Measurements from ENCODE around the gene BCL10. TPM values are rescaled to one million over a fixed set of nuclear protein-coding genes. Genes with fewer than 3 reads are reported as not detected.
A peak's percentile ranks its signal among the peaks of the same experiment; 100 is the strongest.

Gene BCL10
- total RNA-seq, 1 donor from 2014 or later, result 27.2 TPM

DNA sequence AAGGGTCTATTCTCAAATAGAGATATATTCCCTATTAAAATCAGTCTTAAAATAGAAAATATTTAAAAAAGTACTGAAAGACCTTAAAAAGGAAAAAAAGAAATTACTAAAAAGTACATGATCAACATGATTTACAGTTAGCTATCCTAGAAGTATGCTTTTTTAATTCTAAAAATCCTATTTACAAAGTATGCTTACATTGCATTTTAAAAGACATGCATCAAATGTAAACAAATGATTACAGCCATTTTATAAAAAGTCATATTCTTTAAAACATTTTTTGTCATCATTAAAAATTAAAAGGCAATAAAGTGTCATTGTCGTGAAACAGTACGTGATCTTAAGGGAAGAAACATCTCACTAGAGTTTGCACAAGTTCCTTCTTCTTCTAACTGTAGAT is 9.1 kb downstream of the BCL10 start:
- H3K27me3 Mint-ChIP-seq (ENCODE audit: low read depth), result no peaks in the 10 kb centered on the region
- peaks cover 31% of the 10 kb centered on the region for H3K36me3 Mint-ChIP-seq
- H3K4me3 Mint-ChIP-seq, result no peak overlapping the region
- DNase-seq (ENCODE audit: low spot score in 2 of 2, unreplicated experiment in 2 of 2), result no peak
- TF ChIP-seq, protein P1, sequence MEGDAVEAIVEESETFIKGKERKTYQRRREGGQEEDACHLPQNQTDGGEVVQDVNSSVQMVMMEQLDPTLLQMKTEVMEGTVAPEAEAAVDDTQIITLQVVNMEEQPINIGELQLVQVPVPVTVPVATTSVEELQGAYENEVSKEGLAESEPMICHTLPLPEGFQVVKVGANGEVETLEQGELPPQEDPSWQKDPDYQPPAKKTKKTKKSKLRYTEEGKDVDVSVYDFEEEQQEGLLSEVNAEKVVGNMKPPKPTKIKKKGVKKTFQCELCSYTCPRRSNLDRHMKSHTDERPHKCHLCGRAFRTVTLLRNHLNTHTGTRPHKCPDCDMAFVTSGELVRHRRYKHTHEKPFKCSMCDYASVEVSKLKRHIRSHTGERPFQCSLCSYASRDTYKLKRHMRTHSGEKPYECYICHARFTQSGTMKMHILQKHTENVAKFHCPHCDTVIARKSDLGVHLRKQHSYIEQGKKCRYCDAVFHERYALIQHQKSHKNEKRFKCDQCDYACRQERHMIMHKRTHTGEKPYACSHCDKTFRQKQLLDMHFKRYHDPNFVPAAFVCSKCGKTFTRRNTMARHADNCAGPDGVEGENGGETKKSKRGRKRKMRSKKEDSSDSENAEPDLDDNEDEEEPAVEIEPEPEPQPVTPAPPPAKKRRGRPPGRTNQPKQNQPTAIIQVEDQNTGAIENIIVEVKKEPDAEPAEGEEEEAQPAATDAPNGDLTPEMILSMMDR (IDR thresholded peaks at IDR 0.05; ENCODE audit: unreplicated experiment), result no peak
- H3K9me3 Mint-ChIP-seq, result peaks cover 6% of the 10 kb centered on the region
- no peaks in the 10 kb centered on the region for H3K4me1 Mint-ChIP-seq
- H3K27ac Mint-ChIP-seq, result no peak overlapping the region

GRCh38 chr1:85264150-85264549 is 12.3 kb downstream of the BCL10 start:
- no peak overlapping the region for H3K4me3 Mint-ChIP-seq
- H3K36me3 Mint-ChIP-seq, result peaks cover 25% of the 10 kb centered on the region
- peaks cover 18% of the 10 kb centered on the region for H3K9me3 Mint-ChIP-seq
- no peak overlapping the region for H3K27ac Mint-ChIP-seq
- no peak for DNase-seq (ENCODE audit: low spot score in 2 of 2, unreplicated experiment in 2 of 2)
- no peaks in the 10 kb centered on the region for H3K27me3 Mint-ChIP-seq (ENCODE audit: low read depth)
- H3K4me1 Mint-ChIP-seq, result peaks cover 5% of the 10 kb centered on the region
- TF ChIP-seq, protein P1 (IDR thresholded peaks at IDR 0.05; ENCODE audit: unreplicated experiment), result no peak

DNA sequence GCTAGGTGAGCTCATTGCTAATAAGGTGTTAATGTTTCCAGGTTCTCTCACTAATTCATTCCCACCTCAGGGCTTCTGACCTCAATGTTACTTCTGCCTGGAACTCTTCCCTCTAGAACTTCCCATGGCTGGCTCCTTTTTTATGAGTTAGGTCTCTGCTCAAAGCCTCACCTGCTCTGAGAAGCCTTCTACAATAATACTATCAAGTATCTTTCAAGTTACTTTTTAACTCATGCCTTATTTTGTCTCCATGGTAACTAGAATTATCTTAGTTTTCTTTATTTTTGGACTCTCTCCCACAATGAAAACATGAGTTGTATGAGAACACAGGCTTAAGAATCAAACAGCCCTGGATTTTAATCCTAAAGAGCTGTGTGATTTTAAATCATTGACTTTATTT is 13.4 kb downstream of the BCL10 start:
- Mint-ChIP-seq H3K4me3 (no peak overlapping the region), H3K27me3 (ENCODE audit: low read depth) (no peaks in the 10 kb centered on the region), H3K4me1 (peaks cover 13% of the 10 kb centered on the region), H3K9me3 (peaks cover 18% of the 10 kb centered on the region), H3K36me3 (peaks cover 22% of the 10 kb centered on the region), H3K27ac (no peak overlapping the region)
- TF ChIP-seq, protein P1 (IDR thresholded peaks at IDR 0.05; ENCODE audit: unreplicated experiment), result no peak
- no peak for DNase-seq (ENCODE audit: low spot score in 2 of 2, unreplicated experiment in 2 of 2)

- peaks cover 18% of the 10 kb centered on the region for H3K9me3 Mint-ChIP-seq
- H3K36me3 Mint-ChIP-seq, result peaks cover 34% of the 10 kb centered on the region
- no peaks in the 10 kb centered on the region for H3K27me3 Mint-ChIP-seq (ENCODE audit: low read depth)
- no peak for DNase-seq (ENCODE audit: low spot score in 2 of 2, unreplicated experiment in 2 of 2)
- peak overlapping the region; percentile 53 for H3K27ac Mint-ChIP-seq
- H3K4me1 Mint-ChIP-seq, result peaks cover 26% of the 10 kb centered on the region
- TF ChIP-seq, protein P1 (IDR thresholded peaks at IDR 0.05; ENCODE audit: unreplicated experiment), result peak; percentile 40
- H3K4me3 Mint-ChIP-seq, result peak overlapping the region; percentile 98
Observed at GRCh38 chr1:85259912-85260274, 16.5 kb downstream of the BCL10 start.

DNA sequence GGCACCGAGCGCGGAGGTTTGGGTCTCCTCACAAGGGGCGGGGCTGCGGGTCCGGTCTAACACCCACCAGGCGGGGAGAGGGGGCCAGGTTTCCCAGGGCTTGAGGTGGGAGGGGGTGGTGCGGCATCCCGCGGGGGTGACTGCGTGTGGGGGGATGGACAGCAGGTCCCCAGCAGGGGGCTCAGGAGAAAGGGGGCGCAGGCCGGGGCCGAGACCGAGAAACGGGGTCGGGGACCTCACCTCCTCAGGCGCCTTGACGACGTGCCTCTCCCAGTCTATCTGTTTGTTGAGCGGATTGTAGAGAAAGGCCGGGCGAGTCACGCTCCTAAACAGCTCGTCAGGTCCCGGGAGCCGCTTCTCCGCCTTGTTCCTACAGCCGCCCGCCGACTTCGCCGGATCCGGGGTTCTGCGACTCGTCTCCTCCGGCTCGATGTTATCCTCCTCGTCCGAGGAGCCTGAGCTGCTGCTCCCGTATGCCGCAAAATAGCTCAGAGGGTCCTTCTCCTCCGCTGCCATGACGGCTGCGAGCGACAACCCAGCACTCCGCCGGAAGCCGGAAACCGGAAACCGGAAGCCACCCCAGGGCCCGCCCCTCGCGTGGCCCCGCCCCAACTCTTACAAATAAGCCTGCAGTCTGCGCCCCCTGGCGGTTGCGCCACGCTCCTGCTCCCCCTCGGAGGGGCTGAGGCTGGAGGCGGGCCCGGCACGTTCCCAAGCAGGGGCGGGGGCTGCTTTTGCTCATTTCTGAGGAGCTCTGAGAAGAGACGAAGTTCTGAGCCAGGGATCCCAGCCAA is 17.1 kb downstream of the BCL10 start, which contains the start of gene C1orf52:
Gene C1orf52, minus strand, starts transcription at position 545 of the 794 bp plus-strand sequence. Its CDS starts 29 bp downstream, at position 516.
- peaks cover 18% of the 10 kb centered on the region for H3K9me3 Mint-ChIP-seq
- peak within 1 kb of the TSS; percentile 98 for H3K27ac Mint-ChIP-seq
- H3K36me3 Mint-ChIP-seq, result peaks cover 32% of the 10 kb centered on the region
- peak within 1 kb of the TSS; percentile 98 for H3K4me3 Mint-ChIP-seq
- H3K4me1 Mint-ChIP-seq, result peaks cover 29% of the 10 kb centered on the region
- peak; percentile 97 to 100 for DNase-seq (ENCODE audit: low spot score in 2 of 2, unreplicated experiment in 2 of 2)
- no peaks in the 10 kb centered on the region for H3K27me3 Mint-ChIP-seq (ENCODE audit: low read depth)
- TF ChIP-seq, protein P1 (IDR thresholded peaks at IDR 0.05; ENCODE audit: unreplicated experiment), result peak; percentile 100

All from mesothelial cell of epicardium (in vitro differentiated cells).